SU-DHL-6 (cell line): Measurements from ENCODE around the gene TMIGD2.
"Not testable (repeated sequence)": the region's sequence is repeated elsewhere in the genome, so short reads cannot be mapped to it uniquely, and the experiment has no call there.

Source experiments
- EZH2phosphoT487 ChIP-seq: fragments of 200-600 bp; sonication (generic), shearing (Covaris generic); conservative IDR thresholded peaks from 2 replicates; pipeline ENCODE4 v1.6.1; 2018; ENCODE audit warnings: mild to moderate bottlenecking, antibody characterized with exemption, low read length, moderate library complexity, mixed read lengths
- TF ChIP-seq, protein P1 (sequence below): fragments of 200-600 bp; sonication (generic); IDR thresholded peaks from one replicate; pipeline ENCODE4 v1.5.1; 2017; ENCODE audit warnings: antibody characterized with exemption, mild to moderate bottlenecking, low read length, moderate library complexity; ENCODE audit not compliant: insufficient read depth, poor library complexity, severe bottlenecking

DNA sequence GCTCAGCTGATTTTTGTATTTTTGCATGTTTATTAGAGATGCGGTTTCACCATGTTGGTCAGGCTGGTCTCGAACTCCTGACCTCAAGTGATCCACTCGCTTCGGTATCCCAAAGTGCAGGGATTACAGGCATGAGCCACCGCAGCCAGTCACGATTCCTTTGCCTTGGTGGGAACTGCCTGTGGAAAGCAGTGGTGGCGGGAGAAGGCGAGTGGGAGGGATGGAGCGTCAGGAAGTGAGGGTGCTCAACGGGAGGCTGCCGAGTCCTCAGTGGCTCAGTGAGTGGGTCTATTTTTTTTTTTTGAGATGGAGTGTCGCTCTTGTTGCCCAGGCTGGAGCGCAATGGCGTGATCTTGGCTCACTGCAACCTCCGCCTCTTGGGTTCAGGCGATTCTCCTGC lies 47.0 kb upstream of the TMIGD2 start:
- TF ChIP-seq, protein P1, sequence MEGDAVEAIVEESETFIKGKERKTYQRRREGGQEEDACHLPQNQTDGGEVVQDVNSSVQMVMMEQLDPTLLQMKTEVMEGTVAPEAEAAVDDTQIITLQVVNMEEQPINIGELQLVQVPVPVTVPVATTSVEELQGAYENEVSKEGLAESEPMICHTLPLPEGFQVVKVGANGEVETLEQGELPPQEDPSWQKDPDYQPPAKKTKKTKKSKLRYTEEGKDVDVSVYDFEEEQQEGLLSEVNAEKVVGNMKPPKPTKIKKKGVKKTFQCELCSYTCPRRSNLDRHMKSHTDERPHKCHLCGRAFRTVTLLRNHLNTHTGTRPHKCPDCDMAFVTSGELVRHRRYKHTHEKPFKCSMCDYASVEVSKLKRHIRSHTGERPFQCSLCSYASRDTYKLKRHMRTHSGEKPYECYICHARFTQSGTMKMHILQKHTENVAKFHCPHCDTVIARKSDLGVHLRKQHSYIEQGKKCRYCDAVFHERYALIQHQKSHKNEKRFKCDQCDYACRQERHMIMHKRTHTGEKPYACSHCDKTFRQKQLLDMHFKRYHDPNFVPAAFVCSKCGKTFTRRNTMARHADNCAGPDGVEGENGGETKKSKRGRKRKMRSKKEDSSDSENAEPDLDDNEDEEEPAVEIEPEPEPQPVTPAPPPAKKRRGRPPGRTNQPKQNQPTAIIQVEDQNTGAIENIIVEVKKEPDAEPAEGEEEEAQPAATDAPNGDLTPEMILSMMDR = not testable (repeated sequence)
- TF ChIP-seq EZH2phosphoT487 = not testable (repeated sequence)
